Keratinocyte (primary cell): Measurements from ENCODE around the gene ARFRP1. TPM values are rescaled to one million over a fixed set of nuclear protein-coding genes. Genes with fewer than 3 reads are reported as not detected.

ENCODE experiments used
- DNase-seq: peaks from one replicate; pipeline ENCODE4 v3.0.0-alpha.2; 2011; ENCODE audit warnings: low read depth, missing footprints, low spot score
- FAIRE-seq: peaks from 2 replicates; lab custom pipeline; 2011; peaks lifted over from hg19 to GRCh38; lab: Jason Lieb, UNC
- H2AFZ ChIP-seq: 2 replicates; pipeline ENCODE4 v1.6.0; 2012; ENCODE audit warnings: low read length, control low read depth, inconsistent platforms; ENCODE audit not compliant: control insufficient read depth
- H3K27ac ChIP-seq: 2 replicates; pipeline ENCODE4 v1.5.1; 2011; ENCODE audit warnings: low read length; ENCODE audit not compliant: control insufficient read depth, insufficient read depth
- H3K27me3 ChIP-seq: 3 replicates; pipeline ENCODE4 v1.6.0; 2011; ENCODE audit warnings: low read length; ENCODE audit not compliant: control insufficient read depth, insufficient read depth; ENCODE audit errors: extremely low read depth
- H3K36me3 ChIP-seq, 2 experiments: 2 replicates in 1 of 2; 3 replicates in 1 of 2; pipeline ENCODE4 v1.5.1; 2011; ENCODE audit warnings: low read length in 2 of 2, mild to moderate bottlenecking in 1 of 2; ENCODE audit not compliant: control insufficient read depth in 2 of 2, insufficient read depth in 2 of 2; ENCODE audit errors: extremely low read depth in 1 of 2
- H3K4me1 ChIP-seq: 3 replicates; pipeline ENCODE4 v1.5.1; 2011; ENCODE audit warnings: low read length; ENCODE audit not compliant: control insufficient read depth, insufficient read depth; ENCODE audit errors: extremely low read depth
- H3K4me2 ChIP-seq: 3 replicates; pipeline ENCODE4 v1.6.0; 2011; ENCODE audit warnings: low read depth, low read length; ENCODE audit not compliant: control insufficient read depth, insufficient read depth; ENCODE audit errors: extremely low read depth
- H3K4me3 ChIP-seq, 3 experiments: fragments of 200-600 bp in 1 of 3; sonication (generic) in 1 of 3; 2 replicates in 2 of 3; 3 replicates in 1 of 3; pipeline ENCODE4 v1.5.1; 2011 to 2016; ENCODE audit warnings: low read length in 3 of 3, mild to moderate bottlenecking in 3 of 3, control low read depth in 2 of 3, inconsistent platforms in 1 of 3, low read depth in 1 of 3, mixed read lengths in 1 of 3, mixed run types in 1 of 3, moderate library complexity in 1 of 3; ENCODE audit not compliant: control insufficient read depth in 2 of 3, insufficient read depth in 2 of 3; ENCODE audit errors: extremely low read depth in 1 of 3
- H3K79me2 ChIP-seq: 2 replicates; pipeline ENCODE4 v1.6.0; 2012; ENCODE audit warnings: low read length; ENCODE audit not compliant: control insufficient read depth, insufficient read depth
- H3K9ac ChIP-seq: 3 replicates; pipeline ENCODE4 v1.6.0; 2011; ENCODE audit warnings: low read length; ENCODE audit not compliant: control insufficient read depth, insufficient read depth; ENCODE audit errors: extremely low read depth
- H3K9me1 ChIP-seq: 3 replicates; pipeline ENCODE4 v1.6.0; 2011; ENCODE audit warnings: low read length; ENCODE audit not compliant: control insufficient read depth, insufficient read depth; ENCODE audit errors: extremely low read depth
- H3K9me3 ChIP-seq: 2 replicates; pipeline ENCODE4 v1.5.1; 2012; ENCODE audit warnings: low read depth, low read length; ENCODE audit not compliant: control insufficient read depth
- H4K20me1 ChIP-seq: 3 replicates; pipeline ENCODE4 v1.6.0; 2011; ENCODE audit warnings: low read length; ENCODE audit not compliant: control insufficient read depth, insufficient read depth; ENCODE audit errors: extremely low read depth
- EZH2 ChIP-seq: IDR thresholded peaks from one replicate; pipeline ENCODE4 v1.6.1; 2012; ENCODE audit warnings: inconsistent platforms, mild to moderate bottlenecking, low read length, moderate library complexity
- dilution Hi-C: fragments of 300-500 bp; cut with MboI; formaldehyde crosslinking; loops from one replicate; pipeline ENCODE4 v1.7.0; 2020; ENCODE audit warnings: low sequenced_read_pairs; ENCODE audit not compliant: extremely low pct_ligation_motif_present
- polyA plus RNA-seq, 5 experiments: library from polyadenylated mRNA; depleted of rRNA in 3 of 5; stranded (reverse) in 3 of 5; stranded (forward) in 1 of 5; unstranded in 1 of 5; fragments of >200 nt; gene quantifications; 1 replicate in 1 of 5; 2 replicates in 3 of 5; 3 replicates in 1 of 5; pipeline versions ENCODE4 v1.2.1 to v1.2.3, GENCODE V29; 2011 to 2012; ENCODE audit warnings: missing spikeins in 2 of 5, low read depth in 1 of 5, low replicate concordance in 1 of 5
- TF ChIP-seq, protein P1 (sequence below), 3 experiments: IDR thresholded peaks in 1 of 3; conservative IDR thresholded peaks in 1 of 3; optimal IDR thresholded peaks in 1 of 3; 2 replicates in 2 of 3; 3 replicates in 1 of 3; pipeline versions ENCODE3 to v1.5.1; 2011; ENCODE audit warnings: low read length in 3 of 3, mild to moderate bottlenecking in 3 of 3, moderate library complexity in 2 of 3, control low read depth in 1 of 3, inconsistent platforms in 1 of 3; ENCODE audit not compliant: insufficient read depth in 2 of 3; ENCODE audit errors: extremely low read depth in 1 of 3

Gene ARFRP1
- polyA plus RNA-seq, 1 donor (not counting 4 experiments of a cell fraction or from before 2014, with no cell fraction given), result 30.4 TPM

GRCh38 chr20:63653041-63653973, 54.5 kb downstream of the ARFRP1 start, which contains the start of gene STMN3:
Gene STMN3, minus strand, starts transcription at chr20:63653424. Its CDS starts 79 bp downstream, at chr20:63653345.
- Histone ChIP-seq H3K4me3 (peak within 1 kb of the TSS; percentile 31 to 63 (median 45)), H3K36me3 (no peaks in the 10 kb centered on the region), H2AFZ (no peak within 1 kb of the TSS), H3K9me1 (no peaks in the 10 kb centered on the region), H3K9ac (no peak within 1 kb of the TSS), H3K4me2 (peak within 1 kb of the TSS; percentile 64), H3K27me3 (no peaks in the 10 kb centered on the region), H3K9me3 (no peaks in the 10 kb centered on the region), H4K20me1 (no peaks in the 10 kb centered on the region), H3K4me1 (peaks cover 18% of the 10 kb centered on the region), H3K27ac (no peak within 1 kb of the TSS), H3K79me2 (no peaks in the 10 kb centered on the region)
- FAIRE-seq, result no peak
- peak; percentile 36 for DNase-seq
- dilution Hi-C loops, result no loop called here
- TF ChIP-seq, protein P1, sequence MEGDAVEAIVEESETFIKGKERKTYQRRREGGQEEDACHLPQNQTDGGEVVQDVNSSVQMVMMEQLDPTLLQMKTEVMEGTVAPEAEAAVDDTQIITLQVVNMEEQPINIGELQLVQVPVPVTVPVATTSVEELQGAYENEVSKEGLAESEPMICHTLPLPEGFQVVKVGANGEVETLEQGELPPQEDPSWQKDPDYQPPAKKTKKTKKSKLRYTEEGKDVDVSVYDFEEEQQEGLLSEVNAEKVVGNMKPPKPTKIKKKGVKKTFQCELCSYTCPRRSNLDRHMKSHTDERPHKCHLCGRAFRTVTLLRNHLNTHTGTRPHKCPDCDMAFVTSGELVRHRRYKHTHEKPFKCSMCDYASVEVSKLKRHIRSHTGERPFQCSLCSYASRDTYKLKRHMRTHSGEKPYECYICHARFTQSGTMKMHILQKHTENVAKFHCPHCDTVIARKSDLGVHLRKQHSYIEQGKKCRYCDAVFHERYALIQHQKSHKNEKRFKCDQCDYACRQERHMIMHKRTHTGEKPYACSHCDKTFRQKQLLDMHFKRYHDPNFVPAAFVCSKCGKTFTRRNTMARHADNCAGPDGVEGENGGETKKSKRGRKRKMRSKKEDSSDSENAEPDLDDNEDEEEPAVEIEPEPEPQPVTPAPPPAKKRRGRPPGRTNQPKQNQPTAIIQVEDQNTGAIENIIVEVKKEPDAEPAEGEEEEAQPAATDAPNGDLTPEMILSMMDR (optimal IDR thresholded peaks at IDR 0.05 in 1 of 3, IDR thresholded peaks at IDR 0.05 in 1 of 3, conservative IDR thresholded peaks at IDR 0.05 in 1 of 3; ENCODE audit: extremely low read depth in 1 of 3, insufficient read depth in 2 of 3, low read length in 3 of 3), result no peak
- no peak for TF ChIP-seq EZH2

- H3K4me2 ChIP-seq, result peak overlapping the region; percentile 58
- H3K9ac ChIP-seq, result no peak overlapping the region
- no peaks in the 10 kb centered on the region for H3K36me3 ChIP-seq
- no peak overlapping the region for H3K27ac ChIP-seq
- no peaks in the 10 kb centered on the region for H3K9me3 ChIP-seq
- no peaks in the 10 kb centered on the region for H3K79me2 ChIP-seq
- no peak for FAIRE-seq
- peaks cover 16% of the 10 kb centered on the region for H3K4me1 ChIP-seq
- H3K4me3 ChIP-seq, result peak overlapping the region; percentile 31 to 53 (median 45)
- no peak for TF ChIP-seq EZH2
- TF ChIP-seq, protein P1 (optimal IDR thresholded peaks at IDR 0.05 in 1 of 3, IDR thresholded peaks at IDR 0.05 in 1 of 3, conservative IDR thresholded peaks at IDR 0.05 in 1 of 3; ENCODE audit: extremely low read depth in 1 of 3, insufficient read depth in 2 of 3, low read length in 3 of 3), result no peak
- no peaks in the 10 kb centered on the region for H3K9me1 ChIP-seq
- no peak overlapping the region for H2AFZ ChIP-seq
- no peaks in the 10 kb centered on the region for H4K20me1 ChIP-seq
- H3K27me3 ChIP-seq, result no peaks in the 10 kb centered on the region
- dilution Hi-C loops, result no loop called here
- no peak for DNase-seq
These were observed 55.4 kb downstream of the ARFRP1 start for GRCh38 chr20:63652192-63652980.
